ENCODE data around the gene PRDX1. TPM values are rescaled to one million over a fixed set of nuclear protein-coding genes. Genes with fewer than 3 reads are reported as not detected.
A peak's percentile ranks its signal among the peaks of the same experiment; 100 is the strongest.

Gene PRDX1
- total and polyA plus RNA-seq, 2 of the 13 experiments (the other 11 are each of a cell fraction or from before 2014, with no cell fraction given): 761 to 1,898 TPM

- TF ChIP-seq ZBTB33 (CRISPR knock-in tag; IDR thresholded peaks at IDR 0.05) (no peak), HDAC6 (IDR thresholded peaks at IDR 0.05; ENCODE audit: low read depth, low read length) (no peak), NFKBIZ (CRISPR knock-in tag; IDR thresholded peaks at IDR 0.05) (peak; percentile 80; the same call in 1 of the 2 replicates), ZBTB44 (CRISPR knock-in tag; IDR thresholded peaks at IDR 0.05) (peak; percentile 82; the same call in 1 of the 2 replicates), CSRNP1 (CRISPR knock-in tag; IDR thresholded peaks at IDR 0.05) (no peak; the same call in 1 of the 2 replicates), KDM2A (CRISPR knock-in tag; IDR thresholded peaks at IDR 0.05; ENCODE audit: borderline replicate concordance, low read depth) (peak; percentile 78; the same call in 1 of the 2 replicates), ZNF781 (CRISPR knock-in tag; IDR thresholded peaks at IDR 0.05; ENCODE audit: borderline replicate concordance, not compliant biosample characterization) (peak; percentile 24), PPARG (CRISPR knock-in tag; conservative IDR thresholded peaks at IDR 0.05) (0 out of 2 replicates have a peak, but pooled peaks have one; percentile 11), BATF2 (CRISPR knock-in tag; IDR thresholded peaks at IDR 0.05) (no peak), ATF7 (IDR thresholded peaks at IDR 0.05) (no peak), ATF7 (CRISPR knock-in tag; IDR thresholded peaks at IDR 0.05) (no peak), ZNF432 (CRISPR knock-in tag; IDR thresholded peaks at IDR 0.05; ENCODE audit: borderline replicate concordance) (no peak), PAXIP1 (CRISPR knock-in tag; conservative IDR thresholded peaks at IDR 0.05) (peak; percentile 43; the same call in 1 of the 2 replicates), KDM1A (CRISPR knock-in tag; IDR thresholded peaks at IDR 0.05) (no peak), CBX2 (IDR thresholded peaks at IDR 0.05; ENCODE audit: low read depth, low read length) (no peak), CBX2 (CRISPR knock-in tag; IDR thresholded peaks at IDR 0.05; ENCODE audit: low read depth) (no peak), RFX1 (IDR thresholded peaks at IDR 0.05) (no peak), ZNF17 (CRISPR knock-in tag; IDR thresholded peaks at IDR 0.05) (no peak), ZSCAN9 (CRISPR knock-in tag; IDR thresholded peaks at IDR 0.05; ENCODE audit: borderline replicate concordance) (peak; percentile 65; the same call in 1 of the 2 replicates), AHR (CRISPR knock-in tag; IDR thresholded peaks at IDR 0.05) (peak; percentile 88; the same call in 1 of the 2 replicates)
Measured at GRCh38 chr1:45490626-45491486, 30.8 kb downstream of the PRDX1 start, which contains the start of gene TESK2 (continued).

Measured in HepG2 (cell line).